Stimulated activated CD4-positive, alpha-beta T cell treated with anti-CD3 and anti-CD28 coated beads, Interleukin-12 subunit alpha, Interleukin-12 subunit beta, amount 100 ng/mL, for 48 hours (primary cell): ENCODE results near the gene APC.
"Not testable (repeated sequence)": the region's sequence is repeated elsewhere in the genome, so short reads cannot be mapped to it uniquely, and the experiment has no call there.

Source experiments
- DNase-seq, 3 donors: peaks; one replicate each; pipeline ENCODE4 v3.0.0-alpha.2; 2020; ENCODE audit warnings: low read depth in 2 of 3, low spot score in 1 of 3

Gene APC

DNA sequence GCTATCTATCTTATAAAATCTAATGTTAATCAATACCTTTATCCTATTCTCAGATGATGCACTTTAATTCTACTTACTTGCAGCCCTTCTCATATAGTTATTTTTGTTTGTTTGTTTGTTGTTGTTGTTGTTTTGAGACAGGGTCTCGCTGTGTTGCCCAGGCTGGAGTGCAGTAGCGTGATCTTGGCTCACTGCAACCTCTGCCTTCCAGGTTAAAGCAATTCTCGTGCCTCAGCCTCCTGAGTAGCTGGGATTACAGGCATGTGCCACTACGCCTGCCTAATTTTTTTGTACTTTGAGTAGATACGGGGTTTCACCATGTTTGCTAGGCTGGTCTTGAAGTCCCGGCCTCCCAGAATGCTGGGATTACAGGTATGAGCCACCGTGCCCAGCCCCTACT lies 20.8 kb upstream of the APC start:
- not testable (repeated sequence) for DNase-seq

DNA sequence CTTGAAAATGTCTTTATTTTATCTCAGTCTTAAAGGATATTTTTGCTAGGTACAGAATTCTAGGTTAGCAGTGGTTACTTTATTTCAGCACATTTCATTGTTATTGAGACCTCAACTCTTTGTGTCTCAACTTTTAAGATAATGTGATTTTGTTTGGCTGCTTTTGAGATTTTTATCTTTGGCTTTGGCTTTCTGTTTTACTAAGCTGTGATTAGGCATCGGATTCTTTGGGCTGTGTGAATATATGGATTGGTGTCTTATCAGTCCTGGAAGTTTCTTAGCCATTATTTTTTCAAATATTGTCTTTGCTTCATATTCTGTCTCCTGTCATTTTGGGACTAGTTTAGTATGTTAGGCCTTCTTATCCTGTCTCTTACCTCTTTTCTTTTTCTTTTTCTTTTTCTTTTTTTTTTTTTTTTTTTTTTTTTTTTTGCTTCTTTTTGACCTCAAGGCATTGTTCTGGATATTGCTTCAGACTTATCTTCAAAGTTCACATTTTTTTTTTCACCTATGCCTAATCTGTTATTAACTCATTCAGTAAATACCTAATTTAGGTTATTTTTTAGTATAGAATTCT lies 20.1 kb upstream of the APC start:
- no peak for DNase-seq

DNA sequence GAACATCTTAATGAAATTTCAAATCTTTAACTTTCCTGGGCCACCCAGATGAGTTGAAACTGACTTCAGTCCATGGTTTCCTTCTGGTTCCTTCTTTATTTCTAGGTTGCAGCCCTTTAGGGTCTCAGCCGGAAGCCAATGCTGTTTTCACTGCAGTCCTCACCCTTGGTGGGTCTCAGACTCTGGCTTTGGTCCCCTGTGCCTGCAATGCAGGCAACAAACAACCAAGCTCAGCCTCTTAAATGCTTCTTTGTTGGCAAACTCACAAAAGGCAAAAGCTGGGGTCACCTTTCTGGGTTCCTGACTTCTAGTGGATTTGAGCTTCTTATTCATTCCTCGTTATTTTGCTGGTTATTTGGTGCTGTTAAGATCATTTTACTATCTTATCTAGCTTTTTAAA lies 19.3 kb upstream of the APC start:
- no peak for DNase-seq

DNA sequence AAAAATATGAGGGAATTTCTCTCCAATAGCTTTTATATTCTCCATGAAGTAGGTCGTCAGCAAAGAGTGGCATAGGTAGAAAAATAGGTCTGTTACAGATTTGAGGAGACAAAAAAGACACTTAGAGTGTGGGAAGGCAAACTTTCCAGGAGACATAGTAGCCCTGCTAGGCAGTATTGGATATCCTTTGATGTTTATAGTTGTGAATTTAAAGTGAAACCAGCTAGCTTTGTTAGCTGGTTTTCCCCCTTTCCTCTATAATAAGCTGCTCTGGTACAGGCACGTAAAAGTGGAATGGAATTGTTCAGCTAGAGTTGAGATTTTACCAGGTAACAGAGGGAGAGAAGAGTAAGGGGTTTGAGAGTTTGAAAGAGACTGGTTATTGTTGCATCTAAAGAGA lies 17.1 kb upstream of the APC start:
- DNase-seq, result no peak

GRCh38 chr5:112724901-112725300 lies 12.8 kb upstream of the APC start:
- DNase-seq, result no peak

GRCh38 chr5:112729630-112730029 lies 8.1 kb upstream of the APC start:
- DNase-seq, result no peak

DNA sequence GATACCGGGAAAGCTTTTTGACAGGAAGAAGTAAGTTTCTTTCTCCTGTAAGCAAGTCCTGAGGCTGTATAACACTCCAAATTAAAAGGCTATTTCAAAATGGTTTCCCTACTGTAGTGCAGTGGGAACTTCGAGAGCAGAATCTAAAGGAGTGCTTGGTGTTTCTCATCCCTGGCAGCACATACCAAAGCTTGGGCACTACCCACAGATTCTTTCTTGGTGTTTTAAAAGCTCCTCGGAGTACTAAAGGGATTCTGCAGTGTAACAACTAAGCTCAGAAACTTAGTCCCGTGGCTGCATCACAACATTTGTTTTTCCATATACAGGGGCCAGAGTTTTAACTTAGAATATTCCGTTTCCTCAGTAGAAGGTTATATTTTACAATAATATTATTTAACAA lies 5.6 kb upstream of the APC start:
- DNase-seq, result no peak

- no peak for DNase-seq
These were observed 4.1 kb upstream of the APC start for GRCh38 chr5:112733586-112733985.

DNA sequence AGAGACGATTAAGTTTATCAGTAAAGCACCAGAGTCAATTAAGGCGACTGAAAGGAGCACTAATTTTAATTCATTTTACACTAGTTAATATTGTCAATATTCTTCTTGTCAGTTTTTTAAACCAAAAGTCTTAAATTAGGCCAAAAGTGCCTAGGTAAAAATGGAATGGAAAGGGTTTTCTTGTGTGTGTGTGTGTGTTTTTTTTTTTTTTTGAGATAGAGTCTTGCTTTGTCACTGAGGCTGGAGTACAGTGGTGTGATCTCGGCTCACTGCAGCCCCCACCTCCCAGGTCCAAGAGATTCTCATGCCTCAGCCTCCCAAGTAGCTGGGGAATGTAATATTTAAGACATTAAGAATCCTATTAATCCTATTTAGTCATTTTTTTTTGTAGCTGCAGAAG lies 3.1 kb upstream of the APC start:
- DNase-seq, result no peak

DNA sequence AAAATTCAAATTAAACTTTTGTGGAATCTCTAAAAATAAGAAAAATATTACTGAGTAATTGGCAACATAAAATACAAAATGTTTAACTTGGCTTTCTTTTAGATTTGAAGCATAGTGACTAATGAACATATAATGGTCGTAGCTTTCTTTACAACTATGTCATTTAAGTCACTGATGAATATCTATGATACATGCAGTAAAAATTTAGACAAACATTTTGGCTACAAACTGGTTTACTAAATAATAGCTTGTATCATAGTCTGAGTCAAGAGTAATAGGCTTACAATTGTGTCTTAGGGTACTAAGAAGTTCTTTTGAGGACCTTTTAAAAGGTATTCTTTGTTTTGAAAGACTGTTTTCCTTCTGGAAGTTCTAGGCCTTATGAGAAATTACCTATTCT lies 2.0 kb upstream of the APC start:
- DNase-seq, result no peak

- no peak for DNase-seq
These were observed 619 bp upstream of the APC start for GRCh38 chr5:112737070-112737462.

DNA sequence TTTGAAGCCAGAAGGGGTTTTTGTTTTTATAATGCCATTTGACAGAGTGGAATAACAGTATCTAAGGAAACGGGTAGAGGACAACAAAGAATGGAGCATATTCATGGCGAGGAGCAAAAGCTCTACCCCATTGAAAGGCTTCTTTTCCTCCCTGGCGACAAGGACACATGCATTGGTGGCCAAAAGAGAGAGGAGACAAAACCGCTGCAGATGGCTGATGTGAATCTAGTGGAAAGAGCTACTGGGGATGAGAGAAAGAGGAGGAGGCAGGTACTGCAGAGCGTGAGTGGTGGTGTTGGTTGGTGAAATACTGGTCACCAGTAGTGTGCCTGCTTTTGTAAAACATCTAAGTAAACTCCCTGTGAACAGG lies 491 bp downstream of the APC start:
- peak in 1 of 3 donors; percentile 2 for DNase-seq

- DNase-seq, result no peak
These were observed 4.7 kb downstream of the APC start for GRCh38 chr5:112742424-112742823.

DNA sequence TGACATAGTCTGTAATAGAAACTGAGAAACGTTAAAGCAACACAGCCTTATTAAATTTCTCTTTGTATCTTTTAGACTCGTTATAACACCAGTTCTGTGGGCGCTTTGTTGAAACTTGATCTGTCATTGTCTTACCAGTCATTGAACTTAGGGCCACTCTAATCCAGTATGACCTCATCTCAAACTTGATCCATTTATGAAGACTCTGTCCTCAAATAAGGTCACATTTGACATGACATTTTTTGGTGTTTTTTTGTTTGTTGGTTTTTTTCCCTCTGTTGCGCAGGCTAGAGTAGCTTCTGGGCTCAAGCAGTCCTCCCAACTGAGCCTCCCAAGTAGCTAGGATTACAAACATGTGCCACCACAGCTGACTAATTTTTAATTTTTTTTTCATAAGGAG lies 5.9 kb downstream of the APC start:
- DNase-seq, result no peak

DNA sequence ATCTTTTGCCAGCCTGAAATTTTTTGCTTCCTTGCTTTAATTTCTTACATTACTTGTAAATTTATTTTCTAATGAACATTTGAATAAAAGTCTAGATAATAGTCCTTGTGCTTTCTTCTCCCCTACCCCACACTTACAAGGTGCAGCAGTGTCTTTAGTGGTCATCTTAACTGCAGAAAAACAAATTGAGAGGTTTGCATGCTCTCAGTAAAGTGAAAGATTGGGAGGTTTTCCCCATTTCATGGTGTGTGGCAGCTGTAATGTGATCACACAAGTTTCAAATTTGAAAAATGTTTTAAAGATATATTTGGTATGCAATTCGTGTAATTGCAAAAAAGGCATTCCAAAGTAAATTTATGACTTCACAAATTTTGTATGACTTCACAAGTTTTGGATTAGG lies 14.7 kb downstream of the APC start:
- no peak for DNase-seq

GRCh38 chr5:112755703-112756102 lies 18.0 kb downstream of the APC start:
- no peak for DNase-seq

DNA sequence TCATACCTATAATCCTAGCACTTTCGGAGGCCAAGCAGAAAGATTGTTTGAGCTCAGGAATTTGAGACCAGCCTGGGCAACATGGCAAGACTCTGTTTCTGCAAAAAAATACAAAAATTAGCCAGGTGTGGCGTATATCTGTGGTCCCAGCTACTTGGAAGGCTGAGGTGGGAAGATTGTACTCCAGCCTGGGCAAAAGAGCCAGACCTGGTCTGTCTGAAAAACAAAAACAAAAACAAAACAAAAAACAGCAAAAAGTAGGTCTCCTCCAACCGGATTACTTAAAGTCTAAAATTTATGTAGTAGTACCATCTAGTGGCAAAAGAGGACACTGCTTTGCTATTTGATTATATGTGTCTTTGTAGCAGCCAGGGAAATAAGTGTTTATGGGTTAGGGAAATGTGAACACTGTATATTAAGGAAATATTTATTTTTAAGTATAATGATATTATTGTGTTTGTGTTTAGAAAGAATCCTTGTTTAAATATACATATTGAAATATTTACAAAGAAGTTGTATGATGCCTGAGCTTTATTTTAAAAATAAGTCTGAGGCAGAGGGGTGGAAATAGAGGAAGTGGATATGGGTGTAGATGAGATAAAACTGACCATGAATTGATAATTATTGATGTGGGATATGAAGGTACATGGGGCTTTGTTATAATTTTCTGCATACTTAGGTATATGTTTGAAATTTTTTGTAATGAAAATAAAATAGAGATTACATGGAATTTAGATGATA lies 20.0 kb downstream of the APC start:
- DNase-seq, result peak in 1 of 3 donors; percentile 18

GRCh38 chr5:112758676-112759075 lies 21.0 kb downstream of the APC start:
- DNase-seq, result no peak

- no peak for DNase-seq
These were observed 24.6 kb downstream of the APC start for GRCh38 chr5:112762113-112762810.

DNA sequence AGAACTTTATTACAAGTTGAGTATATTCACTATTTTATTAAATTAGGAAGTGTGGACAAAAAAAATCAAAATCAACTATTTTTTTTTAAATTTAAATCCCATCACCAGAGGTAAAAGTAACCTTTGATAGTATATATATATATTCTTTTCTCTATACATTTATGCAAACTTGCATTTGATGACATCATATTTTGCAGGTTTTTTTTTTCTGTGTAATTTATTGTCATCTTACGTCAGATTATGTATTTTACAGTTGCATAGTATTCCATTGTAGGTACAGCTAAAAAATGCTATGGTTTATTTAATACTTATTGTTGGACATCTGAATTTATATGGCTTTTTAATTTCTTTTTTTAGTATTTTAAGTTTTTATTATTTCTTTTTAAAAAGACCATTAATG lies 25.5 kb downstream of the APC start:
- no peak for DNase-seq

DNA sequence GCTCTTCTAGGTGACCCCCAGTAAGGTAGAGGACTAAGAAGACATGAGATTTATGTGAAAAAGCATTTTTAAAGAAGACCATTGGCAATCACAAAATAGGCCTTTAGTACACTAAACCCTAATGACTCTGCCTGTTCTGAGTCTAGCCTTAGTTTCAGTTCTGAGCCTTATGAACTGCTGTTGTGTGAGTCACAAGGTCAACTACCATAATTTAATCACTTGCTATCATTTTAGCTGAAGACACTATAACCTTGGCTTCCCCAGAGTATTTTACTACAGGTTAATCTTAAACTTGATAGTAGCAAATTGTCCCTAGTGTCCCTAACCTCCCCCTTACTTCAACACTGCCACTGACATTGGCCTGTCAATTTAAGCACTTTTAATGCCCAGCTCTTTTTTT lies 34.4 kb downstream of the APC start:
- no peak for DNase-seq

DNA sequence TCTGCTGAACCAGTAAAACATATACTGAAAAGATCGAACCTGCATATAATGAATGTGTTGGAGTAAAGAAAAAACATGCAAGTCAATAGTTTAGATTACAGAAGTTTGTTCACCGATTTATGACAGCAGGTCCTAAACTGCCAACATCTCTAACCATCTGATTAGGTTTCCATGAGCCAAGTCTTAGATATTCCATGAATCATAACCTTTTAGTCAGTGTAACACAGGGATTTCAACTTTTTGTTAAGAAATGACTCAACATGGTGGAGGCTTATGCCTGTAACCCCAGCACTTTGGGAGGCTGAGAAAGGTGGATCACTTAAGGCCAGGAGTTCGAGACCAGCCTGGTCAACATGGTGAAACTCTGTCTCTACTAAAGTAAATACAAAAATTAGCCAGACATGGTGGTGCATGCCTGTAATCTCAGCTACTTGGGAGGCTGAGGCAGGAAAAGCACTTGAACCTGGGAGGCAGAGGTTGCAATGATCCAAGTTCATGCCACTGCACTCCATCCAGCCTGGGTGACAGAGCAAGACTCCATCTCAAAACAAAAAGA lies 38.7 kb downstream of the APC start:
- no peak for DNase-seq
